IPS-15b (cell line): ENCODE data around the gene SOX2.

Experiments
- H3K27me3 ChIP-seq: one replicate; pipeline ENCODE4 v1.6.1; 2013; ENCODE audit warnings: low read length; ENCODE audit not compliant: control insufficient read depth, insufficient read depth
- H3K36me3 ChIP-seq: one replicate; pipeline ENCODE4 v1.6.1; 2013; ENCODE audit warnings: low read length; ENCODE audit not compliant: control insufficient read depth, insufficient read depth
- H3K4me1 ChIP-seq: one replicate; pipeline ENCODE4 v1.6.1; 2013; ENCODE audit warnings: mild to moderate bottlenecking, low read length; ENCODE audit not compliant: control insufficient read depth, insufficient read depth
- H3K4me3 ChIP-seq: one replicate; pipeline ENCODE4 v1.5.1; 2013; ENCODE audit warnings: low read depth, low read length
- H3K9ac ChIP-seq: one replicate; pipeline ENCODE4 v1.6.1; 2013; ENCODE audit warnings: low read depth, mild to moderate bottlenecking, low read length
- H3K9me3 ChIP-seq: one replicate; pipeline ENCODE4 v1.6.1; 2013; ENCODE audit warnings: mild to moderate bottlenecking, low read length; ENCODE audit not compliant: control insufficient read depth, insufficient read depth

SOX2 gene

DNA sequence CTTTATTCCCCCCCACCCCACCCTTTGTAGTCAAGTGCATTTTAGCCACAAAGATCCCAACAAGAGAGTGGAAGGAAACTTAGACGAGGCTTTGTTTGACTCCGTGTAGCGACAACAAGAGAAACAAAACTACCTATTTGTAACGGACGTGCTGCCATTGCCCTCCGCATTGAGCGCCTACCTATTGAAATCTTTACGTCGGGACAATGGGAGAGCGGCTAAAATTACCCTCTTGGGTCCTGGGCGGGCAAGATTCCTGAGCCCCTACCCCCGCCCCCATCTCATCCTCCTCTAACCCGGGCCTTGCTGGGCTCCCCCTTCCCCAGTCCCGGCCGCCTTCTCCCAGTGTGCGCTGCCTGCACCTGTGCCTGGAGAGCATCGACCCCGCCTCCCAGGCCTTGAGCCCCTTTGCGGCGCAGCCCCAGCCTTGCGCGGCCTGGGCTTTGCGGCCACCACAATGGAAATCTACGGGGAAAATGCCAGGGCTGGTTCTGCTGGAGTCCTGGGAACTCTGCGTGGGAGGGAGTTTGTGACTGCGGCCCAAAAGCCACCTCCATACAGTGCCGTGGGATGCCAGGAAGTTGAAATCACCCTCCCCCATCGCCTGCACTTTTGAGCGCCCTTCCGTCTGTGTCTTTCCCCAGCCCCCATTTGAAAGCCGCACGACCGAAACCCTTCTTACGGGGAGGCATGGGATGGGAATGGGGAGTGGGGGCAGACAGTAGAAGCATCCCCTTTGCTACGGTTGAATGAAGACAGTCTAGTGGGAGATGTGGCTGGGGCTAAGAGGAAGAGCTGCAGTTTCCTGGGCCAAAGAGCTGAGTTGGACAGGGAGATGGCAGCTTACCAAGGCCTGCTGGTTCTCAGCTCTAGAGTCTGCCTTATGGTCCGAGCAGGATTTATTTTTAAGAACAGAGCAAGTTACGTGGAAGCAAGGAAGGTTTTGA lies 1.1 kb upstream of the SOX2 start:
- peaks cover under 1% of the 10 kb centered on the region for H3K27me3 ChIP-seq
- peak overlapping the region; percentile 77 for H3K9ac ChIP-seq
- H3K9me3 ChIP-seq, result no peaks in the 10 kb centered on the region
- peaks cover 9% of the 10 kb centered on the region for H3K36me3 ChIP-seq
- peaks cover 34% of the 10 kb centered on the region for H3K4me1 ChIP-seq
- peak overlapping the region; percentile 92 for H3K4me3 ChIP-seq

DNA sequence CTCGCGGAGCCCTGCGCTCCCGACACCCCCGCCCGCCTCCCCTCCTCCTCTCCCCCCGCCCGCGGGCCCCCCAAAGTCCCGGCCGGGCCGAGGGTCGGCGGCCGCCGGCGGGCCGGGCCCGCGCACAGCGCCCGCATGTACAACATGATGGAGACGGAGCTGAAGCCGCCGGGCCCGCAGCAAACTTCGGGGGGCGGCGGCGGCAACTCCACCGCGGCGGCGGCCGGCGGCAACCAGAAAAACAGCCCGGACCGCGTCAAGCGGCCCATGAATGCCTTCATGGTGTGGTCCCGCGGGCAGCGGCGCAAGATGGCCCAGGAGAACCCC lies 464 bp downstream of the SOX2 start:
- peak overlapping the region; percentile 93 for H3K9ac ChIP-seq
- no peaks in the 10 kb centered on the region for H3K9me3 ChIP-seq
- H3K4me3 ChIP-seq, result peak overlapping the region; percentile 96
- H3K4me1 ChIP-seq, result peaks cover 19% of the 10 kb centered on the region
- H3K36me3 ChIP-seq, result peaks cover 9% of the 10 kb centered on the region
- H3K27me3 ChIP-seq, result no peaks in the 10 kb centered on the region

- peak overlapping the region; percentile 93 for H3K9ac ChIP-seq
- peak overlapping the region; percentile 96 for H3K4me3 ChIP-seq
- no peaks in the 10 kb centered on the region for H3K9me3 ChIP-seq
- H3K36me3 ChIP-seq, result peaks cover 9% of the 10 kb centered on the region
- peaks cover 19% of the 10 kb centered on the region for H3K4me1 ChIP-seq
- no peaks in the 10 kb centered on the region for H3K27me3 ChIP-seq
Observed at GRCh38 chr3:181712553-181713279, 991 bp downstream of the SOX2 start.

DNA sequence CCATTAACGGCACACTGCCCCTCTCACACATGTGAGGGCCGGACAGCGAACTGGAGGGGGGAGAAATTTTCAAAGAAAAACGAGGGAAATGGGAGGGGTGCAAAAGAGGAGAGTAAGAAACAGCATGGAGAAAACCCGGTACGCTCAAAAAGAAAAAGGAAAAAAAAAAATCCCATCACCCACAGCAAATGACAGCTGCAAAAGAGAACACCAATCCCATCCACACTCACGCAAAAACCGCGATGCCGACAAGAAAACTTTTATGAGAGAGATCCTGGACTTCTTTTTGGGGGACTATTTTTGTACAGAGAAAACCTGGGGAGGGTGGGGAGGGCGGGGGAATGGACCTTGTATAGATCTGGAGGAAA lies 1.5 kb downstream of the SOX2 start:
- H3K9me3 ChIP-seq, result no peaks in the 10 kb centered on the region
- H3K9ac ChIP-seq, result peak overlapping the region; percentile 93
- H3K36me3 ChIP-seq, result peaks cover 9% of the 10 kb centered on the region
- H3K27me3 ChIP-seq, result no peaks in the 10 kb centered on the region
- peak overlapping the region; percentile 96 for H3K4me3 ChIP-seq
- H3K4me1 ChIP-seq, result peaks cover 17% of the 10 kb centered on the region

DNA sequence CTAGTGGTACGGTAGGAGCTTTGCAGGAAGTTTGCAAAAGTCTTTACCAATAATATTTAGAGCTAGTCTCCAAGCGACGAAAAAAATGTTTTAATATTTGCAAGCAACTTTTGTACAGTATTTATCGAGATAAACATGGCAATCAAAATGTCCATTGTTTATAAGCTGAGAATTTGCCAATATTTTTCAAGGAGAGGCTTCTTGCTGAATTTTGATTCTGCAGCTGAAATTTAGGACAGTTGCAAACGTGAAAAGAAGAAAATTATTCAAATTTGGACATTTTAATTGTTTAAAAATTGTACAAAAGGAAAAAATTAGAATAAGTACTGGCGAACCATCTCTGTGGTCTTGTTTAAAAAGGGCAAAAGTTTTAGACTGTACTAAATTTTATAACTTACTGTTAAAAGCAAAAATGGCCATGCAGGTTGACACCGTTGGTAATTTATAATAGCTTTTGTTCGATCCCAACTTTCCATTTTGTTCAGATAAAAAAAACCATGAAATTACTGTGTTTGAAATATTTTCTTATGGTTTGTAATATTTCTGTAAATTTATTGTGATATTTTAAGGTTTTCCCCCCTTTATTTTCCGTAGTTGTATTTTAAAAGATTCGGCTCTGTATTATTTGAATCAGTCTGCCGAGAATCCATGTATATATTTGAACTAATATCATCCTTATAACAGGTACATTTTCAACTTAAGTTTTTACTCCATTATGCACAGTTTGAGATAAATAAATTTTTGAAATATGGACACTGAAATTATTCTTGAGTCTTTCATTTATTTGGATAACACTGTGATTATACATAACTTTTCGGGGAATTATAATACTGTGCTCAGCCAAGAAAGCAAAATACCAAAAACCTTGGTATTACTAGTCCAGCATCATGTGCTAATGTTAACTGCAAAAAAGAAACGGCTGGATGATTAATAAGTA lies 2.2 kb downstream of the SOX2 start:
- H3K36me3 ChIP-seq, result peaks cover 9% of the 10 kb centered on the region
- H3K9ac ChIP-seq, result peak overlapping the region; percentile 93
- H3K4me1 ChIP-seq, result peaks cover 13% of the 10 kb centered on the region
- no peaks in the 10 kb centered on the region for H3K9me3 ChIP-seq
- no peaks in the 10 kb centered on the region for H3K27me3 ChIP-seq
- H3K4me3 ChIP-seq, result peak overlapping the region; percentile 96

DNA sequence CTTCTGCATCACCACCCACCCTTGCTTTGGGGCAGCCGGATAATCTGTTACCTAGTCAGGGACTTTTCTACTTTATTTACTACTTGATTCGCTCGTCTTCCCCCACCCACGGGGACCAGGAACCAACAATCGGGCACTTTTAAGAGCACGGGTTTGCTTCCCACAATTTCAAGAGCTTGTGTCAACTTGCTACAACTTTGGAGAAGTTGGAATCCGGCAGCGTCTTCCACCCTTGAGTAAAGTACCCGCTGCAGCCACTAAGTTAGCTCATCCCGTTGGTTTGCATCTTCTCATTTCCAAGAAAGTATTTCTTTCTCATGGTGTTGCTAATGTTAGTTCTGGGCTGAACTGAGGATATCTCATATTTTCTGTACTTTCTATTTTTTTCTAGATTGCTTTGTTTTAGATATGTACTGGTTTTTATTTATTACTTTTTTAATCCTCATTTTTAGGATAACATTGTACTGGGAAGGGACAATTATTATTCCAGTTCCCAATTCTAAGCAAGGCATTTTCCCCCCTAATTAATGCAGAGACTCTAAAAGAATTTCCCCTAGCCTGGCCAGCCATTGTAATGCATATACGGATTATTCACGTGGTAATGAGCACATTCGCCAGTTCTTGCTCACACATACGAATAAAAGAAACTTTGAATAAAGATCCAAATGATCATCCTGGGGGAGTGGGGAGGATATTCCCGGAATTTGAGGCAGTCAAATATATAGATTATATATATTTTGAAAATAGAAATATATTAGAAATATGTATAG lies 4.0 kb downstream of the SOX2 start:
- Histone ChIP-seq H3K9ac (peak overlapping the region; percentile 93), H3K4me1 (peaks cover 17% of the 10 kb centered on the region), H3K9me3 (no peaks in the 10 kb centered on the region), H3K27me3 (no peaks in the 10 kb centered on the region), H3K4me3 (peak overlapping the region; percentile 96), H3K36me3 (peaks cover 9% of the 10 kb centered on the region)

GRCh38 chr3:181716966-181717365 lies 5.2 kb downstream of the SOX2 start:
- H3K9me3 ChIP-seq, result no peaks in the 10 kb centered on the region
- peaks cover 9% of the 10 kb centered on the region for H3K36me3 ChIP-seq
- peak overlapping the region; percentile 96 for H3K4me3 ChIP-seq
- no peaks in the 10 kb centered on the region for H3K27me3 ChIP-seq
- peak overlapping the region; percentile 63 for H3K9ac ChIP-seq
- peaks cover 30% of the 10 kb centered on the region for H3K4me1 ChIP-seq

DNA sequence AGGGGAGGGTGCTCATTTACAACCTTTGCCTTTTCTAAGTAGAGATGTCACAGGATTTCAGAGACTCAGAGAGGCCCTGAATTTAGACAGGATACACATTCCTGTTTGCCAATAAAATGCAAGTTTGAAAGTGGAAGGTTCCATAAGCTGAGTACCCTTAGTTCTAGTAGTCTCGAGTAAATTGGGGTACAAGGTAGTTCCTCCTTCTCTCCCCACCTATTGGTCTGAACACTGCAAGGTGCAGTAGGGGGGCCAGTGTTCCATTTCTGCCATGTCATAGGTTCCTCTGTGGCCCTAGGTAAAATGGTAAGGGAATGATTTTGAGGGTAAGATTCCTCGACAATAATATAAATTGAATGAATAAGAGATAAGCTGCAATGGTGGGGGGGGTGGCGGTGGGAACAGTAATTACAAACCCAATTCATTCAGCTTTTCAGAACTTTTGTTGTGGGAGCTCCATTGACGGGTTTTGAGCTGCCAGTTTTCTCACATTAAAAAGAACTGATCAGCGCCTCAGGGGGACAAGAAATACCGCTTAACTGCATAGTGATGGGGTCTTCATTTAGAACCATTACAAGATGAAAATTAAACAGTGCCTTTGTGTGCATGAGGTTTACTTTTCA lies 5.9 kb downstream of the SOX2 start:
- Histone ChIP-seq H3K9ac (peak overlapping the region; percentile 32), H3K9me3 (no peaks in the 10 kb centered on the region), H3K27me3 (peaks cover under 1% of the 10 kb centered on the region), H3K36me3 (peaks cover 6% of the 10 kb centered on the region), H3K4me3 (peak overlapping the region; percentile 96), H3K4me1 (peaks cover 31% of the 10 kb centered on the region)

GRCh38 chr3:181718369-181718768 lies 6.6 kb downstream of the SOX2 start:
- peaks cover 8% of the 10 kb centered on the region for H3K27me3 ChIP-seq
- peaks cover 35% of the 10 kb centered on the region for H3K4me1 ChIP-seq
- H3K9ac ChIP-seq, result no peak overlapping the region
- no peaks in the 10 kb centered on the region for H3K9me3 ChIP-seq
- H3K36me3 ChIP-seq, result no peaks in the 10 kb centered on the region
- H3K4me3 ChIP-seq, result peak overlapping the region; percentile 96

DNA sequence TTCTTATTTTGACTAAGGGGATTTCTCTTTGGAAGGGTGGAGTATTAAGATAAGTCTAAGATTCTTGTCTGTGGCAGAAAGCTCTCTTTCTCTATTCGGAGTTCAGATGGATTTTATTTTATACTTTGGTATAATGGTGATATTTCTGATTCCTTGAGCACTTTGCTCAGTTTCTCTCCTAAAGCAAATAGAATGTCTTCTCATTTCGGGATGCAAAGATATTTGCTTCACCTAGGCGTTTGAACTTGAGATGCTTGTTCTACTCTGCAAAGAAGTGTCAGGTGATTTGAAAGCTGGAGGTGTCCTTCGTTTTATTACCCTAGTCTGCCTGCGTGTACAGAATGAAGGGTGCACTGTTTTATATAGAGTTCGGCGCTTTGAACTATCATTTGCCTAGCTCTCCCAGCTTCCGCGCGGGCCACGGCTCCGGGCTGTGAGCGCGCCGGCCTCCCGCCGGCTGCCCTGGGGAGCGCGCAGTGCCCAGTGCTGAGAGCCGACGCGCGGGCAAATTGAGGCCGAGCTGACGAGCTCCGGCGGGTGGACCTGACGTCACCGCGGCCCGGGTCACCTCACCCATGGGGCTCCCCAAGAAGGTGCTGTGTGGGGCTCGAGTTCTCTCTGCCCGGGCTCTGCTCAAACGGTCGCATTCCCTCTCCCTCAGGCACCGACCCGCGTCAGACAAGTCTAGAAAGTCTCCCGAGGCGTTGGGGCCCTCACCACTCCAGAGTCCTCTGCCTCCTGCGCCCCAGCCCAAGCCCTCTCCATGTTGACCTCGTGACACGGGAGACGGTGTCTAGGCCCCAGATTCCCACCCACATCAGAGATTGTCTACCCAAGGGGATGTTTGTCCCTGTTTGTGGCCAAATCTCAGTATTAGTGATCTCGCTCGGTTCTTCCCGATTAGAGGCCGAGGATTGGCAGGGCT lies 7.5 kb downstream of the SOX2 start:
- Histone ChIP-seq H3K9ac (no peak overlapping the region), H3K36me3 (no peaks in the 10 kb centered on the region), H3K4me1 (peaks cover 39% of the 10 kb centered on the region), H3K9me3 (no peaks in the 10 kb centered on the region), H3K27me3 (peaks cover 17% of the 10 kb centered on the region), H3K4me3 (peak overlapping the region; percentile 19)
